PFSK-1 (cell line): ENCODE results near the gene RIPOR1.

Experiments used
- FOXP2 ChIP-seq: optimal IDR thresholded peaks from 2 replicates; pipeline ENCODE3; 2011; ENCODE audit warnings: borderline replicate concordance, control low read depth, inconsistent platforms; ENCODE audit not compliant: insufficient read depth; ENCODE audit errors: extremely low read length, extremely low read depth
- POLR2AphosphoS5 ChIP-seq: IDR thresholded peaks from 2 replicates; pipeline ENCODE4 v1.6.1; 2012; ENCODE audit warnings: low read depth, mild to moderate bottlenecking, control low read depth, low read length, moderate library complexity
- SIN3A ChIP-seq: IDR thresholded peaks from 2 replicates; pipeline ENCODE4 v1.6.1; 2012; ENCODE audit warnings: mild to moderate bottlenecking, low read length, moderate library complexity, borderline replicate concordance; ENCODE audit not compliant: insufficient read depth
- TAF1 ChIP-seq: IDR thresholded peaks from 2 replicates; pipeline ENCODE4 v1.6.1; 2012; ENCODE audit warnings: low read length, control low read depth, borderline replicate concordance; ENCODE audit not compliant: insufficient read depth
- TF ChIP-seq, protein P1 (sequence below), 2 experiments: IDR thresholded peaks; 2 replicates each; pipeline versions ENCODE4 v1.6.1 to v1.8.0; 2011 to 2012; ENCODE audit warnings: low read depth in 2 of 2, low read length in 2 of 2, control low read depth in 1 of 2, inconsistent platforms in 1 of 2, mild to moderate bottlenecking in 1 of 2, moderate library complexity in 1 of 2; ENCODE audit not compliant: insufficient read depth in 1 of 2

RIPOR1 gene

DNA sequence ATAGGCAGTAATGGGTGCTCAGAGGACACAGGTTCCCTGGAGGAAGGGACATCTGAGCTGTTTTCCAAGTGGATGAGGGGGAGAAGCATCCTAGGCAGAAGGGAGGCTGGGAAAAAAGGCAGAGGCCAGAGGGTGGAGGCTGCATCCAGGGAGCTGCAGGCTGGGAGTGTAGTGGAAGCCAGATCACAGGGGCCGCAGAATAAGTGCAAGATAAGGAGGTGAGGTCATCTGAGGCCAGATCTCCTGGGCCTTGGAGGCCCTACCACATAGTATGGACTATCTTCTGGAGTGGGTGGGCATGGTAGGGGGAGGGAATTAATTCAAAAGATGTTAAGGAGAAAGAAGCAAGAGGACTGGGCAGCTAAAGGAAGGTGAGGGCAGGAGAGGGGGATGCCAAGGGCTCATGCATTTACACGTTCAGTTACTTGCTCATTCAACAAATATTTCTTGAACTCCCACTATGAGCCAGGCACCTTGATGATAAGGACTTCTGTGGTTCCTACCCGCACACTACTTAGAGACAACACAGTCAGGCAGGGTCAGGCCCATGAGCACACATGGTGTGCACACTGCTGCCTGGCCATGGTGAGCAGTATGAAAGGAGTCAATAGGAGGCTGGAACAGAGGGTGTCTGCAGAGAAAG is 2.4 kb upstream of the RIPOR1 start:
- TF ChIP-seq, protein P1, sequence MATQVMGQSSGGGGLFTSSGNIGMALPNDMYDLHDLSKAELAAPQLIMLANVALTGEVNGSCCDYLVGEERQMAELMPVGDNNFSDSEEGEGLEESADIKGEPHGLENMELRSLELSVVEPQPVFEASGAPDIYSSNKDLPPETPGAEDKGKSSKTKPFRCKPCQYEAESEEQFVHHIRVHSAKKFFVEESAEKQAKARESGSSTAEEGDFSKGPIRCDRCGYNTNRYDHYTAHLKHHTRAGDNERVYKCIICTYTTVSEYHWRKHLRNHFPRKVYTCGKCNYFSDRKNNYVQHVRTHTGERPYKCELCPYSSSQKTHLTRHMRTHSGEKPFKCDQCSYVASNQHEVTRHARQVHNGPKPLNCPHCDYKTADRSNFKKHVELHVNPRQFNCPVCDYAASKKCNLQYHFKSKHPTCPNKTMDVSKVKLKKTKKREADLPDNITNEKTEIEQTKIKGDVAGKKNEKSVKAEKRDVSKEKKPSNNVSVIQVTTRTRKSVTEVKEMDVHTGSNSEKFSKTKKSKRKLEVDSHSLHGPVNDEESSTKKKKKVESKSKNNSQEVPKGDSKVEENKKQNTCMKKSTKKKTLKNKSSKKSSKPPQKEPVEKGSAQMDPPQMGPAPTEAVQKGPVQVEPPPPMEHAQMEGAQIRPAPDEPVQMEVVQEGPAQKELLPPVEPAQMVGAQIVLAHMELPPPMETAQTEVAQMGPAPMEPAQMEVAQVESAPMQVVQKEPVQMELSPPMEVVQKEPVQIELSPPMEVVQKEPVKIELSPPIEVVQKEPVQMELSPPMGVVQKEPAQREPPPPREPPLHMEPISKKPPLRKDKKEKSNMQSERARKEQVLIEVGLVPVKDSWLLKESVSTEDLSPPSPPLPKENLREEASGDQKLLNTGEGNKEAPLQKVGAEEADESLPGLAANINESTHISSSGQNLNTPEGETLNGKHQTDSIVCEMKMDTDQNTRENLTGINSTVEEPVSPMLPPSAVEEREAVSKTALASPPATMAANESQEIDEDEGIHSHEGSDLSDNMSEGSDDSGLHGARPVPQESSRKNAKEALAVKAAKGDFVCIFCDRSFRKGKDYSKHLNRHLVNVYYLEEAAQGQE (IDR thresholded peaks at IDR 0.05; ENCODE audit: insufficient read depth in 1 of 2, low read depth in 2 of 2, low read length in 2 of 2) = no peak
- TF ChIP-seq TAF1 (no peak), POLR2AphosphoS5 (no peak), SIN3A (no peak), FOXP2 (no peak)

DNA sequence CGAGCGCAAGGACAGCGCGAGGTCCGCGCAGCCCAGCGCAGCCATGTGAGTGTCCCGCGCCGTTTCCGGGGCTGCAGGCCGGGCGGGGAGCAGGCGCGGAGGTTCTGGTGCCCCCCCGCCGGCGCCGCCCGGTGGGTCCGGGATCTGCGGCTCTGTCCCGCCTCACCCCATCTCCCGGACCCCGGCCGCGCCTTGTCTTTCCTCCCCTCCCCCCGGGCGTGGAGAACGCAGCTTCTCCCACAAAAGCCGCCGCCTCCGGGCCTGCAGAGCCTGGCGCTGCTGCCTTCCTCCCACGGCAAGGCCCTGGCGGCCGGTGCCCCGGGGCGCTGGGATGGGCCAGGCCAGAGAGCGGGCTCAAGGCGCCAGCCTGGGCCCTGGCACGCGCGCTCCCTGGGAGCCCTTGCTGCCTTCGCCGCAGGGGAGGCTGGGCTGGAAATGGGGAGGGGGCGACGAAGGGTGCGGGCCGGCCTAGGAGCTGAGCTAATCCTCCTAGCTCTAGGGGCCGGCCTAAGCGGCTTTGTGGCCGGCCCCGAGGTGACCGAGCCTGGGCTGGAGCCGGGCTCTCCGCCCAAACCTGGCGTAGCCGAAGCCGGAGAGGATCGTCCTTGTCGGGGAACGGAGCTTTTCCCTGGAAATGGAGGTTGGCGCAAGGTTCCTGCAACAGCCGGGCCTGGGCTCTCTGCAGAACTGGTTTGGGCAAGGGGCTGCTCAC is 397 bp downstream of the RIPOR1 start:
- TF ChIP-seq FOXP2 (no peak), TAF1 (no peak), POLR2AphosphoS5 (0 out of 2 replicates have a peak, but pooled peaks have one; percentile 25)

DNA sequence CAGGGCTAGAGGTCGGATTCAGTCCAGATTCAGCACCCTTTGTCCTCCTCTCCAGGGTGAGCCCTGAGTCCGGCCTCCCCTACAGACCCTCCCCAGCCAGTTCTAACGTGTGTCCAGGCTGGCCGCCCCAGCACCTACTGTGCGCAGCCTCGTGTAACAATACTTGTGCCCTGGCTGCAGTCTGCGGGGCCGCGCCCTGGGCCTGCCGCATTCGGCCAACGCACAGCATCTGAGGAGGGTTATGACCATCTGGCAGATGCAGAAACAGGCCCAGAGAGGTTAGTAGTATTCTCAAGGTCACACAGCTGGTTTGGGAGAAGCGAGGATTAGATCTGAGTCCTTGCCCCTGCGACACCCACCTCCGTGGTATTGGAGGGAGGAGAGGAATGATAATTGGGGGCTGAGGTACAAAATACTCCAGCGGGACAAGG is 968 bp downstream of the RIPOR1 start:
- TF ChIP-seq, protein P1 (IDR thresholded peaks at IDR 0.05; ENCODE audit: insufficient read depth in 1 of 2, low read depth in 2 of 2, low read length in 2 of 2) = no peak
- no peak for TF ChIP-seq TAF1
- no peak for TF ChIP-seq SIN3A
- no peak for TF ChIP-seq POLR2AphosphoS5
- TF ChIP-seq FOXP2 = no peak

DNA sequence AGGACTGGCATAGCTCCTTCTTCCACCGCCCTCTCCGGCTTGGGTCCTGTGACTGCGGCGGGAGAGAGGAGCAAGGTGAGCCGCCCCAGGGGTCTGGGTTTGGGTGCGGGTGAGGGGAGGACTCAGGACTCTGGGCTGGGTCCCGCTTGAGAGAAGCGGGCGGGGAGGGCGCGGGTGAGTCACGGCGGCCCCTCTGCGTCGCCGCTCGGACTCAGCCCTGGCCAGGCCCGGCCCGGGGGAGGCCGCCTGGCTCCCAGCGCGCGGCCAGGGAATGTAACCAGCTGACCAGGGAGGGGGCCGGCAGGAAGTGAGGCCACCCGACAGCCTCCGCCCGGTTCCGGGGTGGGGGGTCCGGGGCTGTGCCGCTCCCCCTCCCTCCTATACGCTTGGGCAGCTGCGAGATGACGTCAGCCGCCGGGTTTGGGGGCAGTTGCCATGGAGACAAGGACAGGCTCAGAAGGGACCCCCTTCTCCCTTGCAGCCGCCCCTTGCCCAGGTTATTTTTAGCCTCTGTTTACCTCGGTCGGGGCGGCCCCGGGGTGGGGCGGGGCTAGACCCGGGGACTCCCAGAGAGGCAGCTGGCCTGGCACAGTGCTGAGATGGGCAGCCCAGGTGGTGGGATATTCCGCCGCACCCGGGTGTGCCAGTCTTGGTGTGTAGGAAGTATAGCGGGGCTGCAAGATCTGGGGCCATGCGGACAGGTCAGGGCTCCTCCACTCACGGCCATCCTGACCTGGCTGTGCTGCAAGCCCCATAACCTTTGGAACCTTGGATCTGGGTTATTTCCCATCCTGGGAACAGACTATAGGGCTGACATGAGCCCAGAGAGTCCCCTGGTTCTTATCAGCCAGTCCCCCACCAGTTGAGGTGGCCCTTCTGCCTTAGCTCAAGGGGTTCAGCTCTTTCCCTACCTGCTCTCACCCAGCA is 1.6 kb downstream of the RIPOR1 start:
- no peak for TF ChIP-seq POLR2AphosphoS5
- peak; percentile 42 for TF ChIP-seq FOXP2
- TF ChIP-seq SIN3A = no peak
- TF ChIP-seq TAF1 = no peak

DNA sequence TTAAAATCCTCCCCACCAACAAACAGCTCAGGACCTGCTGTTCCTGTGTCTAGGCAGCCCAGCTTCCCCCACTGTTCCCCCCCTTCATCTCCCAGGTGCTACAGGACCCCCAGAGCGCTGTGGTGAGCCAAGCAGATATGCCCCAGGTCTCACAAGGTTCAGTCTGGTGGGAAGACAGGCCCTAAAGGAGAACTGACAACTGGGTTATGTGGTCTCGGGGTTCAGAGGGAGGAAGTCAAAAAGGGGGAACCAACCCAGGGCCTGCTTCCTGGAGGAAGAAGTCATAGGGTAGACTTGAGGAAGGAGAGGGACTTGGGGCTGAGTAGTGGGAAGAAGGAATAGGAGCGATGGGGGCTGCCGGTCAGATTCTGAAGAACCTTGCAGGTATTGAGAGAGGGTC is 2.6 kb downstream of the RIPOR1 start:
- TF ChIP-seq, protein P1 (IDR thresholded peaks at IDR 0.05; ENCODE audit: insufficient read depth in 1 of 2, low read depth in 2 of 2, low read length in 2 of 2) = no peak
- TF ChIP-seq TAF1 = no peak
- TF ChIP-seq SIN3A = no peak
- TF ChIP-seq FOXP2 = no peak
- TF ChIP-seq POLR2AphosphoS5 = no peak
